ENCODE results near the gene NEK6. TPM values are rescaled to one million over a fixed set of nuclear protein-coding genes. Genes with fewer than 3 reads are reported as not detected.

NEK6 gene
- total and polyA plus RNA-seq, 3 donors from 2014 or later: 11.5 to 21.5 (median 21.4) TPM

DNA sequence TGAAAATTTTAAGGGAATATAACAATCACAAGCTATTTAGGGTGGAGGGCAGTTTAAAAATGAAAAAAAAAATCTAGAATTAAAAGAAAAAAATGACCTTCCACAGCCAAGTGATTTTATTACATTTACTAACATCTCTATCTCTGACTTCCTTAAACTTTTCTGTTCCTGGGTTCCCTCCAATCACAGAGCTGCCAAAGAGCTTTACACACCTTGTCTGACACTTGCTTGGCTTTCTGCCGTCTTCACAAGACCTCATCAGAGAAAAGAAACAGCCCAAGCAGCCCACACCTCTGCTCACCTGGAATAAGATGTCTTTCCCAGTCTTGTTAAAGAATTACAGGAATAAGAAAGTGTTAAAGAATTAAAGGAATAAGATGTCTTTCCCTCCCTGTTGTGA, 118.6 kb downstream of the NEK6 start:
- Histone ChIP-seq H3K4me1 (no peaks in the 10 kb centered on the region), H3K36me3 (ENCODE audit: low read depth, missing control alignments) (no peaks in the 10 kb centered on the region), H3K27ac (no peak overlapping the region), H3K9me3 (no peaks in the 10 kb centered on the region), H3K27me3 (no peaks in the 10 kb centered on the region), H3K4me3 (no peak overlapping the region)
- intact Hi-C loops (cut with DNase I; ENCODE audit: low total_unique reads): no loop called here
- 78 to 90% methylated on average over 1 of the region's 1 CpG for WGBS, 2 donors
- TF ChIP-seq POLR2A (IDR thresholded peaks at IDR 0.05): no peak
- TF ChIP-seq, protein P1, sequence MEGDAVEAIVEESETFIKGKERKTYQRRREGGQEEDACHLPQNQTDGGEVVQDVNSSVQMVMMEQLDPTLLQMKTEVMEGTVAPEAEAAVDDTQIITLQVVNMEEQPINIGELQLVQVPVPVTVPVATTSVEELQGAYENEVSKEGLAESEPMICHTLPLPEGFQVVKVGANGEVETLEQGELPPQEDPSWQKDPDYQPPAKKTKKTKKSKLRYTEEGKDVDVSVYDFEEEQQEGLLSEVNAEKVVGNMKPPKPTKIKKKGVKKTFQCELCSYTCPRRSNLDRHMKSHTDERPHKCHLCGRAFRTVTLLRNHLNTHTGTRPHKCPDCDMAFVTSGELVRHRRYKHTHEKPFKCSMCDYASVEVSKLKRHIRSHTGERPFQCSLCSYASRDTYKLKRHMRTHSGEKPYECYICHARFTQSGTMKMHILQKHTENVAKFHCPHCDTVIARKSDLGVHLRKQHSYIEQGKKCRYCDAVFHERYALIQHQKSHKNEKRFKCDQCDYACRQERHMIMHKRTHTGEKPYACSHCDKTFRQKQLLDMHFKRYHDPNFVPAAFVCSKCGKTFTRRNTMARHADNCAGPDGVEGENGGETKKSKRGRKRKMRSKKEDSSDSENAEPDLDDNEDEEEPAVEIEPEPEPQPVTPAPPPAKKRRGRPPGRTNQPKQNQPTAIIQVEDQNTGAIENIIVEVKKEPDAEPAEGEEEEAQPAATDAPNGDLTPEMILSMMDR (IDR thresholded peaks at IDR 0.05): no peak
- DNase-seq: no peak

DNA sequence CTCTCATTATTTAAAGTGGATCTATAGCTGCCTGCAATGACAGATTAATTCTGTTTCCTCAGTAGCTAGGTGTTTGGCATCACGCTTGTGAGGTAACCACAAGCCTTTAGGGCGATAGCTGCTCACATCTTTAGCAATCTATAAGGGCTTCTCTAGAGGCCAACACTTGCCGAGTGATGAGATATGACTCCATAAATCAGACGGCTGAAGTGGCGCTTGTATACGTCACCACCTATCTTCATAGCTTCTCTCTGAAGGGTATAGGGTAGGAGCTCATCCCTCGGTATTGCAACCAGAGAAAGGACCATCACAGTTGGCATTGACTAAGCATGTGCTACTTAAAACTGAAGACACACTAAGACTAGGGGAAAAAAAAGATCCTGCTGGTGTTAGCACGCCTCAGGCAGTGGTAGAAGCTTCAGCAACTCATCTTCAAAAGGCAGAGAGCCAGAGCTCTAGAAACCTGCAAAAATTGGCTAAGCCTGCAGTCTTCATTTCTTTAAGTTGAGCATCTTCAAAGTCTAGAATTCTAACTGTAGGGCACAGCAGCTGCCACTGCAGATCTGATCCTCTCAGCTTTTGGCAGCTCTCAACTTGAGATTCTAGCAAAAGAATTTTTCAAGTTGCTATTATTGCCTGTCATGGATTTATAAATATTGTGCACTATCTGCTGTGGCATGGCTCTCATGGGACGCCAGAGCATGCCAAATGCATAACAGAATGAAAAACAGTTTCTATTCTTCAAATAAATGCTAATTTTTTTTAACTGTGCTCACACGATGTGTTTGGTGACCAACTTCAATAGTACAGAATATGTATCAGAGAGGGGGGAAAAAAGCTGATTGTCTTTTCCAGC, 120.0 kb downstream of the NEK6 start:
- WGBS, 2 donors: 81 to 83% methylated on average over 10 of the region's 10 CpGs
- TF ChIP-seq POLR2A (IDR thresholded peaks at IDR 0.05): no peak
- TF ChIP-seq, protein P1 (IDR thresholded peaks at IDR 0.05): no peak
- no peak for DNase-seq
- Histone ChIP-seq H3K9me3 (no peaks in the 10 kb centered on the region), H3K4me3 (no peak overlapping the region), H3K27ac (no peak overlapping the region), H3K4me1 (no peaks in the 10 kb centered on the region), H3K27me3 (no peaks in the 10 kb centered on the region), H3K36me3 (ENCODE audit: low read depth, missing control alignments) (no peaks in the 10 kb centered on the region)
- intact Hi-C loops (cut with DNase I; ENCODE audit: low total_unique reads): no loop called here

DNA sequence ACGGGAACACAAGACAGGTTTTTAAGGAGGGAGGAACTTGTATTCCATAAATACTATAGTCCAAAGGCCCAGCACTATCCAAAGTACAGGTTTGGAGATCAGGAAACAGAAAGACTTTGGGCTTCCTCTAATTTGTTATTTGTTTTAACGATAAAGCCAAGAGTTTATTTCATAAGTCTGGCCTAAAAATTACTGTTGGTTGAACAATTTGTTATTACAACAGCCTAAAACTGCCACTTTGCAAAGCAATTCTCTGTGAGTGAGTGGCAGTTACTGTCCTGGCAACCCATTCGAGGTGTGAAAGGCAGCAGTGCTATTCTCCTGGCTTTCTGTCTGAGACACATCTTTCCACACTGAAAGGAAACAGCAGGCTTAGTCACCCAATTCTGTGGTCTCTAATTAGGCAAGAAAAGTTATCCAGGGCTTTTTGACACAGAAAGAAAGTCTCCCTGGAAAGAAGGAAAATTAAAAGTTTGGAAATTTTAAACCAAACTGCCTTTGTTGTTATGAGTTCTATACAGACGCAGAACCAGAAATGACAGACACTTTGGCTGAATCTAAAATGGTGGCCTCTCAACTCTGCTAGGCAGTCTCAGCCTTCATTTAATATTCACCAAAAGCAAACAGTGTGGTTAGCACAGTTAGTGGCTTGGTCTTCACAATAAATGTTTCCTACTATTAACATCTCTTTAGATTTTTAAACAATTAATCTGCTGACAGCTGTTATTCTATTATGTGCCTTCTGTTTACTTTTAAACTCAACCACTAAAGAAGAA, 123.6 kb downstream of the NEK6 start:
- intact Hi-C loops (cut with DNase I; ENCODE audit: low total_unique reads): no loop called here
- H3K27ac ChIP-seq: no peak overlapping the region
- no peaks in the 10 kb centered on the region for H3K4me1 ChIP-seq
- H3K4me3 ChIP-seq: no peak overlapping the region
- DNase-seq: no peak
- no peaks in the 10 kb centered on the region for H3K36me3 ChIP-seq (ENCODE audit: low read depth, missing control alignments)
- H3K9me3 ChIP-seq: no peaks in the 10 kb centered on the region
- TF ChIP-seq, protein P1 (IDR thresholded peaks at IDR 0.05): no peak
- TF ChIP-seq POLR2A (IDR thresholded peaks at IDR 0.05): no peak
- no peaks in the 10 kb centered on the region for H3K27me3 ChIP-seq
- WGBS, 2 donors: 88 to 94% methylated on average over 4 of the region's 4 CpGs

DNA sequence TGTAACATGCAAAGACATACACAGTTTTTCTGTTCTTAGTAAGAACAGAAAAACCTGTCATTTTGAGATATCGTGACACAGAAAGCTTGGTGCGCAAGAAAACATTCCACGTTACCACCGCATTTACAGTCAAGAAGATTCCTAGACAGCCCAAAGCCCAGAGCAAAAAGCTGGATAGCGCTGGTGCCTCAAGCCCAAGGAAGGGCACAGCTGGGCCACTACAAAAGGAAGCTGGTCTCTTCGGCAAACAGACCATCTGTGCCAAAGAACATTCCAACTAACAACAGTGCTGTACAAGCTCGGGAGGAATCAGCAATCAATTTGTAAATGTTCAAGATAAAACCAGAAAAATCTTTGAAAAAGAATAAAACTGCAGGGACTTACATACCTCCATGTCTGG, 126.5 kb downstream of the NEK6 start:
- H3K27me3 ChIP-seq: no peaks in the 10 kb centered on the region
- no peaks in the 10 kb centered on the region for H3K9me3 ChIP-seq
- TF ChIP-seq, protein P1 (IDR thresholded peaks at IDR 0.05): no peak
- TF ChIP-seq POLR2A (IDR thresholded peaks at IDR 0.05): no peak
- intact Hi-C loops (cut with DNase I; ENCODE audit: low total_unique reads): no loop called here
- no peak overlapping the region for H3K4me3 ChIP-seq
- no peaks in the 10 kb centered on the region for H3K36me3 ChIP-seq (ENCODE audit: low read depth, missing control alignments)
- WGBS, 2 donors: 90 to 91% methylated on average over 7 of the region's 7 CpGs
- no peak overlapping the region for H3K27ac ChIP-seq
- H3K4me1 ChIP-seq: no peaks in the 10 kb centered on the region
- DNase-seq: no peak

Data from testis (tissue), 3 donors.